Thyroid gland (tissue), 4 donors: Measurements from ENCODE around the gene VOPP1.

Experiments
- POLR2A ChIP-seq, 2 donors: fragments of 450-650 bp; IDR thresholded peaks; one replicate each; pipeline ENCODE4 v1.6.1; 2017; ENCODE audit warnings: antibody characterized with exemption in 2 of 2, mild to moderate bottlenecking in 2 of 2, moderate library complexity in 1 of 2
- TF ChIP-seq, protein P1 (sequence below), 6 experiments: fragments of 200-600 bp in 3 of 6; fragments of 450-650 bp in 3 of 6; sonication (generic) in 3 of 6; IDR thresholded peaks; one replicate each; pipeline ENCODE4 v1.5.1; 2016 to 2019; ENCODE audit warnings: antibody characterized with exemption in 6 of 6, mild to moderate bottlenecking in 2 of 6, inconsistent platforms in 1 of 6, moderate library complexity in 1 of 6

DNA sequence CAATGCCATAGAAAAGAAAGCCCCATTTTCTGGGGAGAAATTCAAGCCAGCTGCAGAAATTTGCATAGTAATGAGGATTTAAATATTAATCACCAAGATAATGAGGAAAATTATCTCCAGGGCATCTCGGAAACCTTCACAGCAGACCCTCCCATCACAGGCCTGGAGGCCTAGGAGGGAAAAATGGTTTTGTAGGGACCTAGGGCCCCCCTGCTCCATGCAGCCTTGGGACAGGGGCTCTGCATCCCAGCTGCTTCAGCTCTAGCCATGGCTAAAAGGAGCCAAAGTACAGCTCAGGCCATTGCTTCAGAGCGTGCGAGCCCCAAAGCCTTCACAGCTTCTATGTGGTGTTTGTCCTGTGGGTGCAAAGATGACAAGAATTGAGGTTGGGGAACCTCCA lies 46.6 kb upstream of the VOPP1 start:
- TF ChIP-seq, protein P1, sequence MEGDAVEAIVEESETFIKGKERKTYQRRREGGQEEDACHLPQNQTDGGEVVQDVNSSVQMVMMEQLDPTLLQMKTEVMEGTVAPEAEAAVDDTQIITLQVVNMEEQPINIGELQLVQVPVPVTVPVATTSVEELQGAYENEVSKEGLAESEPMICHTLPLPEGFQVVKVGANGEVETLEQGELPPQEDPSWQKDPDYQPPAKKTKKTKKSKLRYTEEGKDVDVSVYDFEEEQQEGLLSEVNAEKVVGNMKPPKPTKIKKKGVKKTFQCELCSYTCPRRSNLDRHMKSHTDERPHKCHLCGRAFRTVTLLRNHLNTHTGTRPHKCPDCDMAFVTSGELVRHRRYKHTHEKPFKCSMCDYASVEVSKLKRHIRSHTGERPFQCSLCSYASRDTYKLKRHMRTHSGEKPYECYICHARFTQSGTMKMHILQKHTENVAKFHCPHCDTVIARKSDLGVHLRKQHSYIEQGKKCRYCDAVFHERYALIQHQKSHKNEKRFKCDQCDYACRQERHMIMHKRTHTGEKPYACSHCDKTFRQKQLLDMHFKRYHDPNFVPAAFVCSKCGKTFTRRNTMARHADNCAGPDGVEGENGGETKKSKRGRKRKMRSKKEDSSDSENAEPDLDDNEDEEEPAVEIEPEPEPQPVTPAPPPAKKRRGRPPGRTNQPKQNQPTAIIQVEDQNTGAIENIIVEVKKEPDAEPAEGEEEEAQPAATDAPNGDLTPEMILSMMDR (IDR thresholded peaks at IDR 0.05) = no peak
- TF ChIP-seq POLR2A (IDR thresholded peaks at IDR 0.05) = no peak
